G401 (cell line): ENCODE measurements around the gene GARIN5A. TPM values are rescaled to one million over a fixed set of nuclear protein-coding genes. Genes with fewer than 3 reads are reported as not detected.
"Not testable (repeated sequence)": the region's sequence is repeated elsewhere in the genome, so short reads cannot be mapped to it uniquely, and the experiment has no call there.

Source experiments
- DNase-seq: peaks from one replicate; pipeline ENCODE4 v3.0.0-alpha.2; 2015; ENCODE audit warnings: low spot score
- in situ Hi-C: cut with HindIII; loops from 2 replicates; pipeline ENCODE4 v1.10.0; 2016; ENCODE audit warnings: low sequenced_read_pairs, mixed read lengths
- total RNA-seq: library from RNA; depleted of rRNA; stranded (reverse); fragments of >200 nt; shearing (Covaris generic); gene quantifications from 2 replicates; pipeline ENCODE4 v1.2.3, GENCODE V29; 2014

The GARIN5A gene
- total RNA-seq, 1 experiment from 2014 or later: 0.10 TPM

DNA sequence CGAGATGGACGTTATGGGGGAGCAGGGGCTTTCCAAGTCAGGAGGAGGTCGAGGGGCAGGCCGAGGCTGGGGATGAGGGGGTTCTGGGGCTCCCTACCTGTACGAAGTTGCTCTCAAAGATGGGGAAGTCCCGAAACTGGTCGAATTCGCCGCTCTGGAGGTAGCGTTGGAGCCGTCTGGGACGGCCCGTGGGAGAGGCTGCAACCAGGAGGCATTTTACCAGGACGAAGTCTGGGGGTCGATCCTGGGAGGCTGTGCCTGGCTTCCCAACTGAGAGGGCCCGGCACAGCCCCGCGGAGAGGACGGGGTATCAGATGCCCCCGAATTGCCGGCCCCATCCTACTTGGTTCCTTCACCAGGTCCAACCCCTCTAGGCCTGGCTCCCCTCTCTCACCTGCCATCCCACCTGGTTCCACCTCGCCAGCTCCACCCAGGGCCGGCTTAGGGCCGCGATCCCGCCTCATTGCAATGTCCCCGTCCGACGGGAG lies 868 bp downstream of the GARIN5A start:
- DNase-seq: no peak
- in situ Hi-C loops: no loop called here

GRCh38 chr19:50475101-50475568 lies 1.5 kb downstream of the GARIN5A start:
- no peak for DNase-seq
- in situ Hi-C loops: no loop called here

- DNase-seq, in situ Hi-C loops: not testable (repeated sequence)
Observed at GRCh38 chr19:50473336-50473735, 3.3 kb downstream of the GARIN5A start.

- in situ Hi-C loops: no loop called here
- DNase-seq: no peak
Observed at GRCh38 chr19:50468818-50469217, 7.8 kb downstream of the GARIN5A start.

GRCh38 chr19:50467566-50467965 lies 9.1 kb downstream of the GARIN5A start:
- in situ Hi-C loops: no loop called here

DNA sequence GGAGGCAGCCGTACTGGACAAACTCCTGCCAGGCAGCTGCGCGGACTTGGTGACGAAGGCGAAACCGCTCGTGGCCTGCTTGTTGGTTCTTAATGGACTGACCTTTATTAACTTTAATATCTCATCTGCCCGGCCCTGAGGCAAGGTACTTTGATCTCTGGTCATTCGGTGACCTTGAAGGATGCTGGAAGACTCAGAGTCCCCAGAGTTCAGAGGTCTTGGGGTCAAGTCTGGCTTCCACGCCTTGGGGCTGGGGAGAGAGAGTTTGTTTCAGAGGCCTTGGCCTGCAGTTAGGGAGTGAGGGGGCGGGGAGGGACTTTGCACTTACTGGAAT lies 10.0 kb downstream of the GARIN5A start:
- in situ Hi-C loops: no loop called here
- DNase-seq: no peak

More at GRCh38 chr19:50467566-50467965, 9.1 kb downstream of the GARIN5A start:
- no peak for DNase-seq

- in situ Hi-C loops: no loop called here
- no peak for DNase-seq
Observed at GRCh38 chr19:50465986-50466705, 10.5 kb downstream of the GARIN5A start.

- in situ Hi-C loops: no loop called here
- DNase-seq: no peak
Observed at GRCh38 chr19:50465000-50465399, 11.6 kb downstream of the GARIN5A start.

GRCh38 chr19:50464348-50464747 lies 12.3 kb downstream of the GARIN5A start:
- in situ Hi-C loops: no loop called here
- DNase-seq: no peak

DNA sequence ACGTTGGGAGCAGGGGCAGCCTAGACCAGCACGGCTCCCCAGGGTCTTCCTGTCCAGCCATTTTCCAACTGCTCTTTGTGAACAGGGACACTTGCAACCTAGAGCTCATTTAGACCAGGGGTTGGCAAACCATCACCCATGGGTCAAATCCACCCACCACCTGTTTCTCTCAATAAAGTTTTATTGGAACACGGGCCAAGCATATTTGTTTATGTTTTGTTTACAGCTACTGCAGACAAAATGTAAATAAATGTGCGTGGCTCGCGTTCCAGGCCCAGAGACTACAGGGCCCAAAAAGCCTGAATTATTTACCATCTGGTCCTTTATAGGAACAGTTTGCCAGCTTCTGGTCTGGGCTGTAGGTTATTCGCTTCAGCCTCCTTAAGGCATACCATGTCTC lies 13.7 kb downstream of the GARIN5A start:
- in situ Hi-C loops: no loop called here
- DNase-seq: no peak

DNA sequence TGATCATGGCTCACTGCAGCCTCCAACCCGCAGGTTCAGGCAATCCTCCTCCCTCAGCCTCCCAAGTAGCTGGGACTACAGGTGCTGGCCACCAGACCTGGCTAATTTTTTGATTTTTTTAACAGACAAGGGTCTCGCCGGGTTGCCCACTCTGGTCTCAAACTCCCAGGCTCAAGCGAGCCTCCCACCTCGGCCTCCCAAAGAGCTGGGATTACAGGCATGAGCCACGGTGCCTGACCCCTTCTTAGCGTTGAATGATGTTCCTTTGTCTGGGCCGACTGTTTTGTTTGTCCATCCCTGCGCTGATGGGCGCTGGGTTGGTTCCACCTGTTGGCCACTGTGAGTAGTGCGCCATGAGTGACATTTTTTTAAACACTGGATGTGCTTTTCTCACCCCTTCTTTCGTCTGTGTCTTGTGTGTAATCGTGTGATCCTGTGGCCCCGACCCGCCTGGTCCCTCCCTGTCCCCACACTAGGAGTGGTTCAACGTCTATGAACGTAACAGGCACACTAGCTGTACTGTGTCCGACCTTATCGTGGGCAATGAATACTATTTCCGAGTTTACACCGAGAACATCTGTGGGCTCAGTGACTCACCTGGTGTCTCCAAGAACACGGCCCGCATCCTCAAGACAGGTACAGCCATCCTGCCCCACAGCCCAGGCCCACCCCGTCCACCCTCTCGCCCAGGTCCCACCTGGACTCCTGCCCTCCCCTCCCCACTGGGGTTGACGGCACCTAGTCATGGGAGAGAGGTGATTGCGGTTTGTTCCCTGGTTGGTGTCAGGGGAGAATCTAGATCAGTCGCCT lies 15.4 kb downstream of the GARIN5A start:
- peak; percentile 45 for DNase-seq
- in situ Hi-C loops: no loop called here

GRCh38 chr19:50460161-50460765 lies 16.4 kb downstream of the GARIN5A start:
- in situ Hi-C loops: no loop called here
- no peak for DNase-seq

DNA sequence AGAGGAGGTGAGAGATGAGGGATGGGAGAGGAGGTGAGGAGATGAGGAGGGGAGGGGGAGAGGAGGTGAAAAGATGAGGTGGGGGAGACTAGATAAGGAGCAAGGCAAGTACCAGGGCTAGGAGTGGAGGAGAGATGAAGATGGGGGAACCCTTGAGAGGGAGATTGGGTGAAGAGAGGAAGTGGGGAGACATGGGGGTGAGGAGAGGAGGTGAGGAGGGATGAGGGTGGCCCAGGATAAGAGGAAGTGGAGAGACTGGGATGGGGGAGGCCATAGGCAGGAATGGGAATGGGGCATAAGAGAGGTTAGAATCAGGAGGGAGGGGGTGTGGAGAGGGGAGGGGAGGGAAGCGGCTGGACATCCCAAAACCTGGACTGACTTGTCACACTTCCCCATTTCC lies 17.0 kb downstream of the GARIN5A start:
- DNase-seq: no peak
- in situ Hi-C loops: no loop called here

- DNase-seq: no peak
- in situ Hi-C loops: no loop called here
Observed at GRCh38 chr19:50459067-50459456, 17.6 kb downstream of the GARIN5A start.

DNA sequence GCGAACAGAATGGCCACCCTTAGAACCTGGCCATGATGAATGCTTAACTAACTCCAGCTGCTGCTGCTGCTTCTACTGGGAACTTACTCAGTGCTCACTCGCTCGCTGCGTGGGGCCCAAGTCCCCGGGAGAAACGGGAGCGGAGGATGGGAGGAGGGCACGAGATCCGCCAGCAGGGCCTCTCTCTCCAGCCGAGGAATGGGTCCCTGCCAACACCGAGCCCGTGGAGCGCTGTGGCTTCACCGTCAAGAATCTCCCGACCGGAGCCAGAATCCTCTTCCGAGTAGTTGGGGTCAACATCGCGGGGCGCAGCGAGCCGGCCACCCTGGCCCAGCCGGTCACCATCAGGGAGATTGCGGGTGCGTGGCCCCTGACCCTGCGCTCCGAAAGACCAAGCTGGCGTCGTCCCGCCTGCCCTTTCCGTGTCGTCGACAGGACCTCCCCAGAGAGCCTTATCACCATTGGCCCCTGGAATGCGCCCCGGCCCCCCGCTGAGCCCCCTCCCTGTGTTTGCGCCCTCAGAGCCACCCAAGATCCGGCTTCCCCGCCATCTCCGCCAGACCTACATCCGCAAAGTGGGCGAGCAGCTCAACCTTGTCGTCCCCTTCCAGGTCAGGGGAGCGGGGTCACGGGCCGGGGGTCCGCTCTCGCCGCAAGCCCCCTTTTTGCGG lies 18.1 kb downstream of the GARIN5A start:
- no peak for DNase-seq
- in situ Hi-C loops: no loop called here

GRCh38 chr19:50457300-50457699 lies 19.3 kb downstream of the GARIN5A start:
- no peak for DNase-seq
- in situ Hi-C loops: no loop called here

DNA sequence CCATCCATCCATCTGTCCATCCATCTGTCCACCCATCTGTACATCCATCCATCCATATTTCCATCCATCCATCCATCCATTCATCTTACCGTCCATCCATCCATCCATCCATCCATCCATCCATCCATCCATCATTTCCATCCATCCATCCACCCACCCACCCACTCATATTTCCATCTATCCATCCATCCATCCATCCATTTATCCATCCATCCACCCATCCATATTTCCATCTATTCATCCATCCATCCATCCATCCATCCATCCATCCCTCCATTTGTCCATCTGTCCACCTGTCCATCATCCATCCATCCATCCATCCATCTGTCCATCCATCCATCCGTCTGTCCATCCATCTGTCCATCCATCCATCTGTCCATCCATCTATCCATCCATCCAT lies 20.7 kb downstream of the GARIN5A start:
- in situ Hi-C loops: no loop called here

GRCh38 chr19:50453243-50453642 lies 23.4 kb downstream of the GARIN5A start:
- DNase-seq: no peak
- in situ Hi-C loops: no loop called here

More for the DNA sequence above, 20.7 kb downstream of the GARIN5A start:
- DNase-seq: no peak

- no peak for DNase-seq
- in situ Hi-C loops: no loop called here
Observed at GRCh38 chr19:50451223-50451534, 25.5 kb downstream of the GARIN5A start.
